ENCODE results near the gene SMAD3. TPM values are rescaled to one million over a fixed set of nuclear protein-coding genes. Genes with fewer than 3 reads are reported as not detected.

Gene SMAD3
- polyA plus RNA-seq, 1 donor from 2014 or later, result 1.0 TPM

DNA sequence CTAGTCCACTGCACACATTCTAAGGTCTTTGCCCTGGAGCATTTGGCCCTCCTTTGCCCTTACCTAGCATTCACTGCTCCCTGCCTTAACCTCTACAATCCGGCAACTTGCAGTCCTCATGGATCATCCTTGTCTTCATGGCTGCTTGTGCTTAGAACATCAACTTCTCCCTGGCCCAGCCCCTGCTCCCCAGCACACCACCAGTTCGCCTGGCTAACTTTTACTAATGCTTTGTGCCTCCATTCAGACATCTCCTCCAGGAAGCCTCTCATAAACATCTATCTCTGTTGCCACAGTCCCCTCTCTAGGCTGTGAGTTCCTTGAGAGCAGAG lies 131.9 kb downstream of the SMAD3 start:
- Histone ChIP-seq H3K27ac (ENCODE audit: low read length) (no peak overlapping the region), H3K4me3 (ENCODE audit: low read length) (no peak overlapping the region), H3K9me2 (ENCODE audit: insufficient read depth, low read length) (no peaks in the 10 kb centered on the region), H3K9ac (ENCODE audit: low read length) (no peak overlapping the region), H3K4me2 (ENCODE audit: low read length) (no peak overlapping the region), H4K20me1 (ENCODE audit: insufficient read depth) (no peaks in the 10 kb centered on the region), H3F3A (ENCODE audit: insufficient read depth, low read length, poor library complexity, severe bottlenecking) (no peaks in the 10 kb centered on the region), H2AFZ (ENCODE audit: low read depth, low read length) (no peak overlapping the region), H3K36me3 (ENCODE audit: insufficient read depth, low read length) (peaks cover 8% of the 10 kb centered on the region), H3K79me2 (replicated peaks; ENCODE audit: insufficient read depth, low read length) (no peaks in the 10 kb centered on the region), H3K9me3 (ENCODE audit: low read length) (no peaks in the 10 kb centered on the region), H3K27me3 (ENCODE audit: insufficient read depth, low read depth, low read length) (no peaks in the 10 kb centered on the region)
- TF ChIP-seq EP300 (conservative IDR thresholded peaks at IDR 0.05; ENCODE audit: poor library complexity, severe bottlenecking) (no peak), MXI1 (conservative IDR thresholded peaks at IDR 0.05; ENCODE audit: poor library complexity, severe bottlenecking) (no peak), EZH2 (IDR thresholded peaks at IDR 0.05; ENCODE audit: borderline replicate concordance, insufficient read depth, low read length, poor library complexity, severe bottlenecking) (no peak), SMC3 (conservative IDR thresholded peaks at IDR 0.05; ENCODE audit: poor library complexity) (no peak), POLR2AphosphoS5 (IDR thresholded peaks at IDR 0.05) (no peak), TAF1 (IDR thresholded peaks at IDR 0.05; ENCODE audit: low read depth) (no peak), RAD21 (conservative IDR thresholded peaks at IDR 0.05) (no peak)
- TF ChIP-seq, protein P1, sequence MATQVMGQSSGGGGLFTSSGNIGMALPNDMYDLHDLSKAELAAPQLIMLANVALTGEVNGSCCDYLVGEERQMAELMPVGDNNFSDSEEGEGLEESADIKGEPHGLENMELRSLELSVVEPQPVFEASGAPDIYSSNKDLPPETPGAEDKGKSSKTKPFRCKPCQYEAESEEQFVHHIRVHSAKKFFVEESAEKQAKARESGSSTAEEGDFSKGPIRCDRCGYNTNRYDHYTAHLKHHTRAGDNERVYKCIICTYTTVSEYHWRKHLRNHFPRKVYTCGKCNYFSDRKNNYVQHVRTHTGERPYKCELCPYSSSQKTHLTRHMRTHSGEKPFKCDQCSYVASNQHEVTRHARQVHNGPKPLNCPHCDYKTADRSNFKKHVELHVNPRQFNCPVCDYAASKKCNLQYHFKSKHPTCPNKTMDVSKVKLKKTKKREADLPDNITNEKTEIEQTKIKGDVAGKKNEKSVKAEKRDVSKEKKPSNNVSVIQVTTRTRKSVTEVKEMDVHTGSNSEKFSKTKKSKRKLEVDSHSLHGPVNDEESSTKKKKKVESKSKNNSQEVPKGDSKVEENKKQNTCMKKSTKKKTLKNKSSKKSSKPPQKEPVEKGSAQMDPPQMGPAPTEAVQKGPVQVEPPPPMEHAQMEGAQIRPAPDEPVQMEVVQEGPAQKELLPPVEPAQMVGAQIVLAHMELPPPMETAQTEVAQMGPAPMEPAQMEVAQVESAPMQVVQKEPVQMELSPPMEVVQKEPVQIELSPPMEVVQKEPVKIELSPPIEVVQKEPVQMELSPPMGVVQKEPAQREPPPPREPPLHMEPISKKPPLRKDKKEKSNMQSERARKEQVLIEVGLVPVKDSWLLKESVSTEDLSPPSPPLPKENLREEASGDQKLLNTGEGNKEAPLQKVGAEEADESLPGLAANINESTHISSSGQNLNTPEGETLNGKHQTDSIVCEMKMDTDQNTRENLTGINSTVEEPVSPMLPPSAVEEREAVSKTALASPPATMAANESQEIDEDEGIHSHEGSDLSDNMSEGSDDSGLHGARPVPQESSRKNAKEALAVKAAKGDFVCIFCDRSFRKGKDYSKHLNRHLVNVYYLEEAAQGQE (IDR thresholded peaks at IDR 0.05; ENCODE audit: borderline replicate concordance), result no peak
- TF ChIP-seq, protein P2, sequence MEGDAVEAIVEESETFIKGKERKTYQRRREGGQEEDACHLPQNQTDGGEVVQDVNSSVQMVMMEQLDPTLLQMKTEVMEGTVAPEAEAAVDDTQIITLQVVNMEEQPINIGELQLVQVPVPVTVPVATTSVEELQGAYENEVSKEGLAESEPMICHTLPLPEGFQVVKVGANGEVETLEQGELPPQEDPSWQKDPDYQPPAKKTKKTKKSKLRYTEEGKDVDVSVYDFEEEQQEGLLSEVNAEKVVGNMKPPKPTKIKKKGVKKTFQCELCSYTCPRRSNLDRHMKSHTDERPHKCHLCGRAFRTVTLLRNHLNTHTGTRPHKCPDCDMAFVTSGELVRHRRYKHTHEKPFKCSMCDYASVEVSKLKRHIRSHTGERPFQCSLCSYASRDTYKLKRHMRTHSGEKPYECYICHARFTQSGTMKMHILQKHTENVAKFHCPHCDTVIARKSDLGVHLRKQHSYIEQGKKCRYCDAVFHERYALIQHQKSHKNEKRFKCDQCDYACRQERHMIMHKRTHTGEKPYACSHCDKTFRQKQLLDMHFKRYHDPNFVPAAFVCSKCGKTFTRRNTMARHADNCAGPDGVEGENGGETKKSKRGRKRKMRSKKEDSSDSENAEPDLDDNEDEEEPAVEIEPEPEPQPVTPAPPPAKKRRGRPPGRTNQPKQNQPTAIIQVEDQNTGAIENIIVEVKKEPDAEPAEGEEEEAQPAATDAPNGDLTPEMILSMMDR (IDR thresholded peaks at IDR 0.05; ENCODE audit: poor library complexity, severe bottlenecking), result no peak

DNA sequence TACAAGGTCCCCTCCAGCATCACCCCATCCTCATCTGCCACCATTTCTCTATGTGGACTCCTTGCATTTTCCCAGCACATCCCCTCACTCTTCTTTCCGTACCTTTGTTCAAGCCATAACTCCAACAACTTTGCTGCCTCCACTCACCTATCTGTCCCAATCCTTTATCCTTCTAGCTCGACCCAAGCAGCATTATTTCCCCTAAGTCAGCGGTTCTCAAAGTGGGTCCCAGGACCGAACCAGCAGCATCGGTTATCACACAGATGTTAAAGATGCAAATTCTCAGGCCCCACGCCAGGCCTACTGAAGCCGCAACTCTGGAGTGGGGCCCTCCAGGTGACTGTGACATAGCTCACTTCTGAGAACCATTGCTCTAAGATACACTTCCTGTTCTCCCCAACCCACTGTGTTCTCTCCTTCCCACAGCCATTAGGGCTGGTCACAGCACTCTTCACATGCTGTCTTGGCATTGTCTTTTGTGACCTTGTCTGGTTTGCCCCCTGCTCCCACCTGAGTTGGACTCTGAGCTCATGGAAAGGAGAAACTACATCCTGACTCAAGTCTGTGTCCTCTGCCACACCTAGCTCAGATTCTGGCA lies 132.9 kb downstream of the SMAD3 start:
- Histone ChIP-seq H3K27ac (ENCODE audit: low read length) (no peak overlapping the region), H3K36me3 (ENCODE audit: insufficient read depth, low read length) (peaks cover 13% of the 10 kb centered on the region), H3K9me3 (ENCODE audit: low read length) (no peaks in the 10 kb centered on the region), H3K4me2 (ENCODE audit: low read length) (no peak overlapping the region), H3K79me2 (replicated peaks; ENCODE audit: insufficient read depth, low read length) (no peaks in the 10 kb centered on the region), H4K20me1 (ENCODE audit: insufficient read depth) (no peaks in the 10 kb centered on the region), H3K9me2 (ENCODE audit: insufficient read depth, low read length) (no peaks in the 10 kb centered on the region), H2AFZ (ENCODE audit: low read depth, low read length) (no peak overlapping the region), H3K27me3 (ENCODE audit: insufficient read depth, low read depth, low read length) (no peaks in the 10 kb centered on the region), H3K9ac (ENCODE audit: low read length) (no peak overlapping the region), H3K4me3 (ENCODE audit: low read length) (no peak overlapping the region), H3F3A (ENCODE audit: insufficient read depth, low read length, poor library complexity, severe bottlenecking) (no peaks in the 10 kb centered on the region)
- no peak for TF ChIP-seq EZH2 (IDR thresholded peaks at IDR 0.05; ENCODE audit: borderline replicate concordance, insufficient read depth, low read length, poor library complexity, severe bottlenecking)
- TF ChIP-seq MXI1 (conservative IDR thresholded peaks at IDR 0.05; ENCODE audit: poor library complexity, severe bottlenecking), result no peak
- no peak for TF ChIP-seq EP300 (conservative IDR thresholded peaks at IDR 0.05; ENCODE audit: poor library complexity, severe bottlenecking)
- no peak for TF ChIP-seq RAD21 (conservative IDR thresholded peaks at IDR 0.05)
- TF ChIP-seq, protein P1 (IDR thresholded peaks at IDR 0.05; ENCODE audit: borderline replicate concordance), result no peak
- no peak for TF ChIP-seq TAF1 (IDR thresholded peaks at IDR 0.05; ENCODE audit: low read depth)
- TF ChIP-seq, protein P2 (IDR thresholded peaks at IDR 0.05; ENCODE audit: poor library complexity, severe bottlenecking), result no peak
- no peak for TF ChIP-seq SMC3 (conservative IDR thresholded peaks at IDR 0.05; ENCODE audit: poor library complexity)
- no peak for TF ChIP-seq POLR2AphosphoS5 (IDR thresholded peaks at IDR 0.05)

Measured in neural cell (in vitro differentiated cells).